Erythroblast (primary cell): ENCODE results near the gene CHMP6.
A peak's percentile ranks its signal among the peaks of the same experiment; 100 is the strongest.

Experiments used
- DNase-seq, 2 experiments: peaks; one replicate each; lab custom pipeline; 2025; lab: John Stamatoyannopoulos, UW
- GATA1 ChIP-seq: IDR thresholded peaks from 2 replicates; pipeline ENCODE4 v1.6.1; 2011; ENCODE audit warnings: low read depth, mild to moderate bottlenecking, control low read depth, low read length, moderate library complexity
- POLR2A ChIP-seq: IDR thresholded peaks from 2 replicates; pipeline ENCODE4 v1.6.1; 2011; ENCODE audit warnings: mild to moderate bottlenecking, low read length

CHMP6 gene

GRCh38 chr17:80986816-80987475 lies 4.7 kb upstream of the CHMP6 start:
- TF ChIP-seq POLR2A, result no peak
- no peak for TF ChIP-seq GATA1
- DNase-seq, result no peak

GRCh38 chr17:80987941-80988461 lies 3.6 kb upstream of the CHMP6 start:
- TF ChIP-seq GATA1 (no peak), POLR2A (no peak)
- DNase-seq, result no peak

GRCh38 chr17:80989586-80989913 lies 2.1 kb upstream of the CHMP6 start:
- no peak for DNase-seq

GRCh38 chr17:80990921-80991644 lies 558 bp upstream of the CHMP6 start:
- TF ChIP-seq POLR2A (no peak), GATA1 (no peak)
- no peak for DNase-seq

More at GRCh38 chr17:80989586-80989913, 2.1 kb upstream of the CHMP6 start:
- no peak for TF ChIP-seq POLR2A
- TF ChIP-seq GATA1, result no peak

- peak; percentile 53 to 69 for DNase-seq
- TF ChIP-seq GATA1, result no peak
Observed at GRCh38 chr17:80992077-80992947, 671 bp downstream of the CHMP6 start.

GRCh38 chr17:80992948-80993624 lies 1.4 kb downstream of the CHMP6 start:
- DNase-seq, result no peak
- TF ChIP-seq GATA1 (no peak), POLR2A (no peak)

- TF ChIP-seq GATA1, result no peak
- TF ChIP-seq POLR2A, result no peak
- no peak for DNase-seq
Observed at GRCh38 chr17:80995131-80995530, 3.5 kb downstream of the CHMP6 start.

GRCh38 chr17:80996422-80997305 lies 5.0 kb downstream of the CHMP6 start:
- TF ChIP-seq POLR2A (no peak), GATA1 (no peak)
- no peak for DNase-seq

- no peak for DNase-seq
Observed at GRCh38 chr17:80997424-80998117, 5.9 kb downstream of the CHMP6 start.

GRCh38 chr17:80998118-80998747 lies 6.6 kb downstream of the CHMP6 start:
- TF ChIP-seq POLR2A (no peak), GATA1 (no peak)
- DNase-seq, result no peak

More at GRCh38 chr17:80997424-80998117, 5.9 kb downstream of the CHMP6 start:
- no peak for TF ChIP-seq POLR2A
- no peak for TF ChIP-seq GATA1

- no peak for DNase-seq
- no peak for TF ChIP-seq GATA1
- TF ChIP-seq POLR2A, result no peak
Observed at GRCh38 chr17:80998748-80999535, 7.3 kb downstream of the CHMP6 start.
